Astrocyte of the cerebellum (primary cell): Measurements from ENCODE around the gene KCNJ5.

Experiments
- DNase-seq: peaks from one replicate; pipeline ENCODE4 v3.0.0-alpha.2; 2011; ENCODE audit warnings: low read depth
- H3K4me3 ChIP-seq: 2 replicates; pipeline ENCODE4 v1.5.1; 2011; ENCODE audit warnings: mild to moderate bottlenecking, low read depth, low read length, moderate library complexity
- in situ Hi-C: cut with HindIII; loops from 2 replicates; pipeline ENCODE4 v1.10.0; 2017; ENCODE audit warnings: low sequenced_read_pairs
- TF ChIP-seq, protein P1 (sequence below): IDR thresholded peaks from 2 replicates; pipeline ENCODE4 v1.5.1; 2012; ENCODE audit warnings: low read length, low read depth, moderate library complexity, mild to moderate bottlenecking; ENCODE audit errors: missing control alignments

KCNJ5 gene

DNA sequence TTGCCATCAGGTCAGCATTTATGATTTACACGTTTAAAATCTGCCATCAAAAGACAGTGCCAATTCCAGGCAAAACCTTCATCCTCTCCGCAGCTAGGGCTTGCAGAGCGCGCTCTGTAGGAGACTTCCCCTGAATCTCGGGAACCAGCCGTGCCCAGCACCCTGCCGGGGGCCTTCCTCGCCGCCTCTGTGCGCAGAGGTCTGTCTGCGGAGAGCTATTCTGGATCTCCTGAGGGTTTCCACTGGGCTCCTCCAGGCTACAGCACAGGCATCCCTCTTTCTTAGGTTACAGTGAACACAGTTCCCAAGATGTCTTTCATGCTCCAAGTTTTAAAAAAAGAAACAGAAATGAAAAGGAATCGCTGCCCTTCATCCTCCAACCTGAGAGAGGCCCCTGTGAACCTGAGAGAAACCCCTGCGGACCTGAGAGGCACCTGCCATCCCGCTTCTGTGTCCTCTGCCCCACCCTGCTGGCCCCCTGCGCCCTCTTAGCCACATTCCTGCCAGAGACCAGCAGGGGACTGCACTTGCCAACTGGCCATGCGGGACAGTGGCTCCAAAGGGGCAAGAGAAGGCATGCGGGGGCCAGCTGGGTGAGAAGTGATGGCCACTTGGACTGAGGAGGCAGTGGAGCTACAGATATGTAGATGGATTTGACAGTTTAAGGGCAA is 35.4 kb downstream of the KCNJ5 start:
- in situ Hi-C loops, result no loop called here
- no peak for DNase-seq
- H3K4me3 ChIP-seq, result no peak overlapping the region
- TF ChIP-seq, protein P1, sequence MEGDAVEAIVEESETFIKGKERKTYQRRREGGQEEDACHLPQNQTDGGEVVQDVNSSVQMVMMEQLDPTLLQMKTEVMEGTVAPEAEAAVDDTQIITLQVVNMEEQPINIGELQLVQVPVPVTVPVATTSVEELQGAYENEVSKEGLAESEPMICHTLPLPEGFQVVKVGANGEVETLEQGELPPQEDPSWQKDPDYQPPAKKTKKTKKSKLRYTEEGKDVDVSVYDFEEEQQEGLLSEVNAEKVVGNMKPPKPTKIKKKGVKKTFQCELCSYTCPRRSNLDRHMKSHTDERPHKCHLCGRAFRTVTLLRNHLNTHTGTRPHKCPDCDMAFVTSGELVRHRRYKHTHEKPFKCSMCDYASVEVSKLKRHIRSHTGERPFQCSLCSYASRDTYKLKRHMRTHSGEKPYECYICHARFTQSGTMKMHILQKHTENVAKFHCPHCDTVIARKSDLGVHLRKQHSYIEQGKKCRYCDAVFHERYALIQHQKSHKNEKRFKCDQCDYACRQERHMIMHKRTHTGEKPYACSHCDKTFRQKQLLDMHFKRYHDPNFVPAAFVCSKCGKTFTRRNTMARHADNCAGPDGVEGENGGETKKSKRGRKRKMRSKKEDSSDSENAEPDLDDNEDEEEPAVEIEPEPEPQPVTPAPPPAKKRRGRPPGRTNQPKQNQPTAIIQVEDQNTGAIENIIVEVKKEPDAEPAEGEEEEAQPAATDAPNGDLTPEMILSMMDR, result no peak

- H3K4me3 ChIP-seq, result no peak overlapping the region
- in situ Hi-C loops, result no loop called here
- TF ChIP-seq, protein P1, result no peak
- no peak for DNase-seq
These were observed 35.9 kb downstream of the KCNJ5 start for GRCh38 chr11:128927108-128927461.

- DNase-seq, result no peak
- TF ChIP-seq, protein P1, result no peak
- no peak overlapping the region for H3K4me3 ChIP-seq
- in situ Hi-C loops, result no loop called here
These were observed 36.7 kb downstream of the KCNJ5 start for GRCh38 chr11:128927683-128928336.

- H3K4me3 ChIP-seq, result no peak overlapping the region
- in situ Hi-C loops, result no loop called here
- DNase-seq, result no peak
- TF ChIP-seq, protein P1, result no peak
These were observed 37.2 kb downstream of the KCNJ5 start for GRCh38 chr11:128928400-128928799.

GRCh38 chr11:128929468-128929867 is 38.3 kb downstream of the KCNJ5 start:
- DNase-seq, result no peak
- TF ChIP-seq, protein P1, result no peak
- in situ Hi-C loops, result no loop called here
- no peak overlapping the region for H3K4me3 ChIP-seq

DNA sequence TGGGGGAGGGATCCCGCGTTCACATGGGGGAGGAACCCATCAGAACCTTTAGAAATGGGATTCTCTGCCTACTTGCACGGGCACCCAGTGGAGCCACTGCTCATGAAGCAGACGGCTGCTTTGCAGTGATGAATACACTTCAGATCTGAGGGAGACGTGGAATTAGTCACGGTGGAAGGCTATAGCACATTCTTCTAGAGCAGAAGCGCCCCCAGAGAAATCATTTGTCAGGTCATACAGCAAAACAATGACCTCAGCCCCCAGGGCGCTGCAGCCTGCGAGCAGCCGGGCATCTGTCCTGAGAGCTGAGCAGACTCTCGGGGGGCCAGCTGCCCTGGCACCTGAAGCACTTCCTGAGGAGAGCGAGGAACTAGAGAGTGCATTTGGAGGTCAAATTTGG is 38.8 kb downstream of the KCNJ5 start:
- peak; percentile 23 for DNase-seq
- in situ Hi-C loops, result no loop called here
- TF ChIP-seq, protein P1, result no peak

GRCh38 chr11:128931066-128931465 is 39.9 kb downstream of the KCNJ5 start:
- no peak overlapping the region for H3K4me3 ChIP-seq
- in situ Hi-C loops, result no loop called here
- no peak for DNase-seq
- TF ChIP-seq, protein P1, result no peak

More for the DNA sequence above, 38.8 kb downstream of the KCNJ5 start:
- no peak overlapping the region for H3K4me3 ChIP-seq
